ENCODE measurements around the gene JAGN1.
"Not testable (repeated sequence)": the region's sequence is repeated elsewhere in the genome, so short reads cannot be mapped to it uniquely, and the experiment has no call there.

Gene JAGN1

DNA sequence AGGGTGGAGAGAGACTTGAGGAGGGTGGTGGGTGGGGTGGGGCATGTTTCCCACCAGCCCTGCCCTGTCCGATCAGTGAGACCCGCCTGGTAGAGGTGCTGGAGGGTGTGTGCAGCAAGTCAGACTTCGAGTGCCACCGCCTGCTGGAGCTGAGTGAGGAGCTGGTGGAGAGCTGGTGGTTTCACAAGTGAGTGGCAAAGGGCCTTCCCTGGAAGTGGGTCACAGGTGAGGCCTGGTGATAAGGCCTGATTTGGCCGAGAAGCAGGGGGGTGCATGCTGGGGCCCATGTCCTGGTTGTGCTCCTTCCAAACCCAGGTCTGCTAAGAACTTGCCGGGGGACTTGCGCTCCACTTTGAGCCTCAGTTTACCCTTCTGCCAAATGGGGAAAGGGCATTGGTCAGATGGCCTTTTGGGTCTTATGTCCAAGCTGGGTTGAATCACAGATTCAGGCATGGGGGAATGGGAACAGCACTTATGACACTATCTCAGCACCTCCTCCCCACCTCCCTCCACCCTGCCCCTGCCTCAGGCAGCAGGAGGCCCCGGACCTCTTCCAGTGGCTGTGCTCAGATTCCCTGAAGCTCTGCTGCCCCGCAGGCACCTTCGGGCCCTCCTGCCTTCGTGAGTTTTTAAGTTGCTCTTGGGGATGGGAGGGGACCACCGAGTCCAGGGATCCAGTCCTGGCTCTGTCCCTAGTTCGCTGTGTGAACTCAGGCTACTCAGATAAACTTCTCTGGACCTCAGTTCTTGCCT lies 47.3 kb downstream of the JAGN1 start:
- Histone ChIP-seq H3K36me3 (ENCODE audit: insufficient read depth, low read length) (0 out of 2 replicates have a peak, but pooled peaks cover 4% of the 10 kb centered on the region), H3K27me3 (ENCODE audit: insufficient read depth, low read length) (no peaks in the 10 kb centered on the region), H3K4me3 (ENCODE audit: low read depth, low read length) (no peak overlapping the region), H3K4me1 (ENCODE audit: control insufficient read depth, insufficient read depth, low read length, unreplicated experiment) (peaks cover 8% of the 10 kb centered on the region), H2AFZ (ENCODE audit: low read length, unreplicated experiment) (no peak overlapping the region), H3K79me2 (ENCODE audit: control insufficient read depth, insufficient read depth, low read length, unreplicated experiment) (no peaks in the 10 kb centered on the region), H3K27ac (ENCODE audit: low read depth, low read length) (no peak overlapping the region)

GRCh38 chr3:9938966-9939365 lies 48.6 kb downstream of the JAGN1 start:
- Histone ChIP-seq H3K36me3 (ENCODE audit: insufficient read depth, low read length) (0 out of 2 replicates have a peak, but pooled peaks cover 4% of the 10 kb centered on the region), H3K4me3 (ENCODE audit: low read depth, low read length) (no peak overlapping the region), H3K27ac (ENCODE audit: low read depth, low read length) (no peak overlapping the region), H3K27me3 (ENCODE audit: insufficient read depth, low read length) (no peaks in the 10 kb centered on the region), H3K4me1 (ENCODE audit: control insufficient read depth, insufficient read depth, low read length, unreplicated experiment) (peaks cover 8% of the 10 kb centered on the region), H2AFZ (ENCODE audit: low read length, unreplicated experiment) (no peak overlapping the region), H3K79me2 (ENCODE audit: control insufficient read depth, insufficient read depth, low read length, unreplicated experiment) (no peaks in the 10 kb centered on the region)

DNA sequence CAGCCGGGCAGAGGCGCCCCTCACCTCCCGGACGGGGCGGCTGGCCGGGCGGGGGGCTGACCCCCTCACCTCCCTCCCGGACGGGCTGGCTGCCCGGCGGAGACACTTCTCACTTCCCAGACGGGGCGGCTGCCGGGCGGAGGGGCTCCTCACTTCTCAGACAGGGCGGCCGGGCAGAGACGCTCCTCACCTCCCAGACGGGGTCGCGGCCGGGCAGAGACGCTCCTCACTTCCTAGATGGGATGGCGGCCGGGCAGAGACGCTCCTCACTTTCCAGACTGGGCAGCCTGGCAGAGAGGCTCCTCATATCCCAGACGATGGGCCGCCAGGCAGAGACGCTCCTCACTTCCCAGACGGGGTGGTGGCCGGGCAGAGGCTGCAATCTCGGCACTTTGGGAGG lies 49.5 kb downstream of the JAGN1 start:
- not testable (repeated sequence) for H3K36me3 ChIP-seq (ENCODE audit: insufficient read depth, low read length); H3K27me3 ChIP-seq (ENCODE audit: insufficient read depth, low read length)

DNA sequence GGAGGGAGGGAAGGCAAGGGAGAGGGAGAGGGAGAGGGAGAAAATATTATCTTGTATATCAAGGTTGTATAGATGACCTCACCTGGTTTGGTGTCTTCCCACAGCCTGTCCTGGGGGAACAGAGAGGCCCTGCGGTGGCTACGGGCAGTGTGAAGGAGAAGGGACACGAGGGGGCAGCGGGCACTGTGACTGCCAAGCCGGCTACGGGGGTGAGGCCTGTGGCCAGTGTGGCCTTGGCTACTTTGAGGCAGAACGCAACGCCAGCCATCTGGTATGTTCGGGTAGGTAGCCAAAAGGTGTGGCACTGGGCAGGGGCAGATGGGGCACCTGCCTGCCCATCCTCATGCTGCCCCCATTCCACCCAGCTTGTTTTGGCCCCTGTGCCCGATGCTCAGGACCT lies 50.3 kb downstream of the JAGN1 start:
- Histone ChIP-seq H3K4me3 (ENCODE audit: low read depth, low read length) (no peak overlapping the region), H3K79me2 (ENCODE audit: control insufficient read depth, insufficient read depth, low read length, unreplicated experiment) (no peaks in the 10 kb centered on the region), H3K36me3 (ENCODE audit: insufficient read depth, low read length) (0 out of 2 replicates have a peak, but pooled peaks cover 4% of the 10 kb centered on the region), H3K4me1 (ENCODE audit: control insufficient read depth, insufficient read depth, low read length, unreplicated experiment) (no peaks in the 10 kb centered on the region), H2AFZ (ENCODE audit: low read length, unreplicated experiment) (no peak overlapping the region), H3K27ac (ENCODE audit: low read depth, low read length) (no peak overlapping the region), H3K27me3 (ENCODE audit: insufficient read depth, low read length) (no peaks in the 10 kb centered on the region)

More for the DNA sequence above, 49.5 kb downstream of the JAGN1 start:
- not testable (repeated sequence) for H3K79me2 ChIP-seq (ENCODE audit: control insufficient read depth, insufficient read depth, low read length, unreplicated experiment); H3K4me3 ChIP-seq (ENCODE audit: low read depth, low read length); H3K27ac ChIP-seq (ENCODE audit: low read depth, low read length); H3K4me1 ChIP-seq (ENCODE audit: control insufficient read depth, insufficient read depth, low read length, unreplicated experiment); H2AFZ ChIP-seq (ENCODE audit: low read length, unreplicated experiment)

DNA sequence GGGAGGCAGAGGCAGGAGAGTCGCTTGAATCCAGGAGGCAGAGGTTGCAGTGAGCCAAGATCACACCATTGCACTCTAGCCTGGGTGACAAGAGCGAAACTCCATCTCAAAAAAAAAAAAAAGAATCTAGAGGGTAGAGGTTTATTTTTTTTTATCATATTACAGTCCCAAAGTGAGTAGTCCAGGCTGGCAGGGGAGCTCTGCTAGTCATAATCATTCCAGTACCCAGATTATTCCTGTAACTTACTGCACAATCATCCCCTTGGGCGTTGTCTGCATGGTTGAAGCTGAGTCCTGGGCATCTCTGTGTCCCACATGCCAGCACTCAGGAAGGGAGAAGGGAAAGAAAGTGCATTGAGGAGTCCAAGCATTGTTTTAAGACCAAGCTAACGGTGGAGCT lies 51.8 kb downstream of the JAGN1 start:
- H3K79me2 ChIP-seq (ENCODE audit: control insufficient read depth, insufficient read depth, low read length, unreplicated experiment) = no peaks in the 10 kb centered on the region
- no peak overlapping the region for H2AFZ ChIP-seq (ENCODE audit: low read length, unreplicated experiment)
- H3K36me3 ChIP-seq (ENCODE audit: insufficient read depth, low read length) = no peaks in the 10 kb centered on the region
- H3K4me1 ChIP-seq (ENCODE audit: control insufficient read depth, insufficient read depth, low read length, unreplicated experiment) = no peaks in the 10 kb centered on the region
- no peak overlapping the region for H3K4me3 ChIP-seq (ENCODE audit: low read depth, low read length)
- H3K27ac ChIP-seq (ENCODE audit: low read depth, low read length) = no peak overlapping the region
- H3K27me3 ChIP-seq (ENCODE audit: insufficient read depth, low read length) = no peaks in the 10 kb centered on the region

- Histone ChIP-seq H3K4me1 (ENCODE audit: control insufficient read depth, insufficient read depth, low read length, unreplicated experiment) (peaks cover 6% of the 10 kb centered on the region), H3K4me3 (ENCODE audit: low read depth, low read length) (no peak overlapping the region), H2AFZ (ENCODE audit: low read length, unreplicated experiment) (no peak overlapping the region), H3K27me3 (ENCODE audit: insufficient read depth, low read length) (no peaks in the 10 kb centered on the region), H3K36me3 (ENCODE audit: insufficient read depth, low read length) (no peaks in the 10 kb centered on the region), H3K27ac (ENCODE audit: low read depth, low read length) (no peak overlapping the region), H3K79me2 (ENCODE audit: control insufficient read depth, insufficient read depth, low read length, unreplicated experiment) (no peaks in the 10 kb centered on the region)
Observed at GRCh38 chr3:9942934-9943690, 52.7 kb downstream of the JAGN1 start.

All from ACC112 (cell line).